Stimulated activated memory B cell treated with anti-CD40 and anti-IgM and Interleukin-4, amounts not matched to agents 10 μg/mL and 1 μg/mL and 100 μg/mL, for 72 hours (primary cell): ENCODE results near the gene C1orf141.

Experiments used
- ATAC-seq: fragments of 150-1000 bp; cut with Tn5 transposase; 2 replicates; pipeline ENCODE4 v1.10.0; 2021
- H3K27ac Mint-ChIP-seq: one replicate; pipeline ENCODE4 v1.8.0; 2022; ENCODE audit warnings: mild to moderate bottlenecking, mixed read lengths
- H3K27me3 Mint-ChIP-seq: one replicate; pipeline ENCODE4 v1.8.0; 2022; ENCODE audit warnings: mixed read lengths
- H3K36me3 Mint-ChIP-seq: one replicate; pipeline ENCODE4 v1.8.0; 2022; ENCODE audit warnings: mixed read lengths
- H3K4me1 Mint-ChIP-seq: one replicate; pipeline ENCODE4 v1.8.0; 2022; ENCODE audit warnings: mixed read lengths
- H3K4me3 Mint-ChIP-seq: one replicate; pipeline ENCODE4 v1.8.0; 2022; ENCODE audit warnings: mild to moderate bottlenecking, moderate library complexity, mixed read lengths
- H3K9me3 Mint-ChIP-seq: one replicate; pipeline ENCODE4 v1.8.0; 2022; ENCODE audit warnings: mixed read lengths

C1orf141 gene

GRCh38 chr1:67043366-67043765 is 91.4 kb downstream of the C1orf141 start:
- Mint-ChIP-seq H3K4me3 (no peak overlapping the region), H3K27ac (no peak overlapping the region), H3K4me1 (peaks cover 8% of the 10 kb centered on the region), H3K9me3 (no peaks in the 10 kb centered on the region), H3K27me3 (no peaks in the 10 kb centered on the region), H3K36me3 (peaks cover 53% of the 10 kb centered on the region)
- no peak for ATAC-seq
